ENCODE results near the gene FSTL5. TPM values are rescaled to one million over a fixed set of nuclear protein-coding genes. Genes with fewer than 3 reads are reported as not detected.

FSTL5 gene
- total RNA-seq, 3 donors from 2014 or later (not counting 1 experiment from before 2014, with no cell fraction given): not detected

DNA sequence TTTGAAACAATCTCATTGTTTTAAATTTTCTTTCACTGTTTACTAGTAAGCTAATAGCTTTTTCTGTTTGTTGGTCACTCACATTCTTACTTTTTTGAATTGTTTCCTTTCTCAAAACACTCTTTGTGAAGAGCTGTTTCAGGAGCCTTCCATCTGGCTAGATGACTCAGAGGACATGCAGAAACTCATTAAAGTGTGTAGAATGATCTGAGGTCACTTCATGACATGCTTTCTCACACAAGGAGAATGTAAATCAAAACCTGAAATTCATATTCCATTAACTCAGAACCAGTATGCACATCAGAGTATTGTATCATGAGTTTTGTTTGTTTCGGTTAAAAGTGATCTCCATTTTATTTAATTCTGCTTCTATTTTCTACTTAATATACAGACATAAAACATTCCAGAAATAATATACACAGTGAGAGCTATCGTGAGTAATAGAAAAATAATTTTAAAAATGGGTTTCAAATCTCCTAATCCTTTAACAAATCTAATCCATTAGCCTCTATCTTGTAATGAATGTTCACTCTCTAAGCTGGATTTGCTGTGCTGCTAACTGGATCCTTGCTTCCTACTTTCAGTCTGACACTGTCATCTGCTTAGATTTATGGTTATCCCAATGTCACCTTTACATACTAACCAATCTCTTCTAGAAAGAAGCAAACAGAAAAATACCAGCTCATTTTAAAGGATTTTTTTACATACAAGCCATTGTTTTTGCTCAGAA, 449.6 kb downstream of the FSTL5 start:
- Mint-ChIP-seq H3K27ac (no peak overlapping the region), H3K9me3 (peaks cover 13% of the 10 kb centered on the region in 2 donors), H3K4me1 (no peaks in the 10 kb centered on the region), H3K4me3 (no peak overlapping the region), H3K27me3 (ENCODE audit: low read depth in 2 of 2) (no peaks in the 10 kb centered on the region), H3K36me3 (no peaks in the 10 kb centered on the region)
- ATAC-seq (no peak), DNase-seq (no peak)
- Histone ChIP-seq H3K36me3 (ENCODE audit: control insufficient read depth, insufficient read depth, low read length) (no peaks in the 10 kb centered on the region), H3K27ac (ENCODE audit: low read length) (no peak overlapping the region), H3K27me3 (ENCODE audit: control insufficient read depth, insufficient read depth, low read length) (no peaks in the 10 kb centered on the region), H3K4me1 (ENCODE audit: control insufficient read depth, insufficient read depth, low read length) (no peaks in the 10 kb centered on the region), H3K9me3 (ENCODE audit: control insufficient read depth, insufficient read depth, low read length) (peaks cover 3% of the 10 kb centered on the region), H3K4me3 (ENCODE audit: low read length) (no peak overlapping the region)
- no peak for TF ChIP-seq CTCF (IDR thresholded peaks at IDR 0.05)
- intact Hi-C loops (cut with micrococcal nuclease): no loop called here
- WGBS (ENCODE audit: insufficient coverage): no CpG with 5 or more reads among the region's 2 CpGs

GRCh38 chr4:161704653-161705052, 459.1 kb downstream of the FSTL5 start:
- intact Hi-C loops (cut with micrococcal nuclease): no loop called here
- DNase-seq (no peak), ATAC-seq (no peak)
- no peaks in the 10 kb centered on the region for H3K4me1 ChIP-seq (ENCODE audit: control insufficient read depth, insufficient read depth, low read length)
- Mint-ChIP-seq H3K36me3 (no peaks in the 10 kb centered on the region), H3K27me3 (ENCODE audit: low read depth in 2 of 2) (no peaks in the 10 kb centered on the region), H3K27ac (no peak overlapping the region), H3K4me3 (no peak overlapping the region), H3K4me1 (no peaks in the 10 kb centered on the region), H3K9me3 (peaks cover 9 to 11% of the 10 kb centered on the region in 2 donors)
- H3K27ac ChIP-seq (ENCODE audit: low read length): no peak overlapping the region
- no peak overlapping the region for H3K4me3 ChIP-seq (ENCODE audit: low read length)
- no peak for TF ChIP-seq CTCF (IDR thresholded peaks at IDR 0.05)
- no peaks in the 10 kb centered on the region for H3K9me3 ChIP-seq (ENCODE audit: control insufficient read depth, insufficient read depth, low read length)
- H3K27me3 ChIP-seq (ENCODE audit: control insufficient read depth, insufficient read depth, low read length): no peaks in the 10 kb centered on the region
- H3K36me3 ChIP-seq (ENCODE audit: control insufficient read depth, insufficient read depth, low read length): no peaks in the 10 kb centered on the region
- 36% methylated on average over 2 of the region's 3 CpGs for WGBS (ENCODE audit: insufficient coverage)

GRCh38 chr4:161704040-161704439, 459.8 kb downstream of the FSTL5 start:
- Mint-ChIP-seq H3K36me3 (no peaks in the 10 kb centered on the region), H3K4me1 (no peaks in the 10 kb centered on the region), H3K27me3 (ENCODE audit: low read depth in 2 of 2) (no peaks in the 10 kb centered on the region), H3K9me3 (peaks cover 9 to 11% of the 10 kb centered on the region in 2 donors), H3K27ac (no peak overlapping the region), H3K4me3 (no peak overlapping the region)
- intact Hi-C loops (cut with micrococcal nuclease): no loop called here
- no peak for TF ChIP-seq CTCF (IDR thresholded peaks at IDR 0.05)
- no peaks in the 10 kb centered on the region for H3K9me3 ChIP-seq (ENCODE audit: control insufficient read depth, insufficient read depth, low read length)
- H3K27ac ChIP-seq (ENCODE audit: low read length): no peak overlapping the region
- no peak overlapping the region for H3K4me3 ChIP-seq (ENCODE audit: low read length)
- no peaks in the 10 kb centered on the region for H3K36me3 ChIP-seq (ENCODE audit: control insufficient read depth, insufficient read depth, low read length)
- ATAC-seq: no peak
- no peak for DNase-seq
- 85% methylated on average over 4 of the region's 4 CpGs for WGBS (ENCODE audit: insufficient coverage)
- no peaks in the 10 kb centered on the region for H3K4me1 ChIP-seq (ENCODE audit: control insufficient read depth, insufficient read depth, low read length)
- H3K27me3 ChIP-seq (ENCODE audit: control insufficient read depth, insufficient read depth, low read length): no peaks in the 10 kb centered on the region

DNA sequence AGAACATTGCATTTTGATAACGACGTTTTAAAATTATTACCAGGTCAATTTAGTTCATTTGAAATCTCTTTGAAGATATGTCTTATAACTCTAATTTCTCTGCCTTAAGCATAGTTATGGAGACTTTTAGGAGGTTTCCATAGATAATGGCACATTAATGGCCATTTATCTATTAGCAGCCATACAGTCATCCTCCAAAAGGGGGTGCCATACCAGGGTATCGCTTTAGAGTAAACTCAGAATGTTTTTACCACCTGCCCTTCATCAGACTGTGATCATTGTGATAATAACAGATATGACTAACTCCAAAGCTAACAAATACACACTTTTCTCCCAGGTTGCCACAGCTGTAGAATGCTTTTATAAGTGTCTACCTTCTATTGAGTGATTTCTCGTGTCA, 461.5 kb downstream of the FSTL5 start:
- H3K4me1 ChIP-seq (ENCODE audit: control insufficient read depth, insufficient read depth, low read length): no peaks in the 10 kb centered on the region
- intact Hi-C loops (cut with micrococcal nuclease): no loop called here
- no peaks in the 10 kb centered on the region for H3K36me3 ChIP-seq (ENCODE audit: control insufficient read depth, insufficient read depth, low read length)
- Mint-ChIP-seq H3K4me3 (no peak overlapping the region), H3K27ac (no peak overlapping the region), H3K27me3 (ENCODE audit: low read depth in 2 of 2) (no peaks in the 10 kb centered on the region), H3K36me3 (no peaks in the 10 kb centered on the region), H3K4me1 (no peaks in the 10 kb centered on the region), H3K9me3 (peaks cover 15 to 20% of the 10 kb centered on the region in 2 donors)
- WGBS (ENCODE audit: insufficient coverage): 84% methylated on average over 4 of the region's 4 CpGs
- H3K27ac ChIP-seq (ENCODE audit: low read length): no peak overlapping the region
- no peak overlapping the region for H3K4me3 ChIP-seq (ENCODE audit: low read length)
- no peak for DNase-seq
- H3K9me3 ChIP-seq (ENCODE audit: control insufficient read depth, insufficient read depth, low read length): no peaks in the 10 kb centered on the region
- H3K27me3 ChIP-seq (ENCODE audit: control insufficient read depth, insufficient read depth, low read length): no peaks in the 10 kb centered on the region
- TF ChIP-seq CTCF (IDR thresholded peaks at IDR 0.05): no peak
- ATAC-seq: no peak
